Measurements from ENCODE around the gene PRDM11. TPM values are rescaled to one million over a fixed set of nuclear protein-coding genes. Genes with fewer than 3 reads are reported as not detected.

The PRDM11 gene
- polyA plus RNA-seq, 2 donors = 2.5 to 2.6 TPM

- Histone ChIP-seq H3K9me3 (ENCODE audit: control insufficient read depth in 2 of 2, insufficient read depth in 1 of 2, low read depth in 1 of 2, low read length in 1 of 2) (no peaks in the 10 kb centered on the region), H3K36me3 (ENCODE audit: control insufficient read depth in 2 of 2, insufficient read depth in 2 of 2, low read length in 1 of 2) (no peaks in the 10 kb centered on the region), H3K27ac (ENCODE audit: low read depth in 2 of 2, low read length in 1 of 2) (no peak overlapping the region), H3K4me1 (ENCODE audit: control insufficient read depth in 2 of 2, insufficient read depth in 2 of 2, low read length in 1 of 2) (no peaks in the 10 kb centered on the region), H3K27me3 (ENCODE audit: control insufficient read depth in 1 of 2, insufficient read depth in 2 of 2, low read length in 2 of 2) (no peaks in the 10 kb centered on the region), H3K4me3 (ENCODE audit: low read depth in 1 of 2, low read length in 2 of 2) (no peak overlapping the region)
- 71 to 77% methylated on average over 14 of the region's 14 CpGs for WGBS, 2 donors
Measured at GRCh38 chr11:45233804-45234170, 87.3 kb downstream of the PRDM11 start.

- no peaks in the 10 kb centered on the region for H3K4me1 ChIP-seq (ENCODE audit: control insufficient read depth in 2 of 2, insufficient read depth in 2 of 2, low read length in 1 of 2)
- H3K4me3 ChIP-seq (ENCODE audit: low read depth in 1 of 2, low read length in 2 of 2) = no peak overlapping the region
- no peaks in the 10 kb centered on the region for H3K36me3 ChIP-seq (ENCODE audit: control insufficient read depth in 2 of 2, insufficient read depth in 2 of 2, low read length in 1 of 2)
- no peak overlapping the region for H3K27ac ChIP-seq (ENCODE audit: low read depth in 2 of 2, low read length in 1 of 2)
- H3K9me3 ChIP-seq (ENCODE audit: control insufficient read depth in 2 of 2, insufficient read depth in 1 of 2, low read depth in 1 of 2, low read length in 1 of 2) = no peaks in the 10 kb centered on the region
- H3K27me3 ChIP-seq (ENCODE audit: control insufficient read depth in 1 of 2, insufficient read depth in 2 of 2, low read length in 2 of 2) = no peaks in the 10 kb centered on the region
- 91% methylated on average over 15 of the region's 15 CpGs for WGBS, 2 donors
Measured at GRCh38 chr11:45234306-45235006, 88.0 kb downstream of the PRDM11 start.

- Histone ChIP-seq H3K36me3 (ENCODE audit: control insufficient read depth in 2 of 2, insufficient read depth in 2 of 2, low read length in 1 of 2) (no peaks in the 10 kb centered on the region), H3K4me1 (ENCODE audit: control insufficient read depth in 2 of 2, insufficient read depth in 2 of 2, low read length in 1 of 2) (no peaks in the 10 kb centered on the region), H3K27ac (ENCODE audit: low read depth in 2 of 2, low read length in 1 of 2) (no peak overlapping the region), H3K4me3 (ENCODE audit: low read depth in 1 of 2, low read length in 2 of 2) (no peak overlapping the region), H3K9me3 (ENCODE audit: control insufficient read depth in 2 of 2, insufficient read depth in 1 of 2, low read depth in 1 of 2, low read length in 1 of 2) (no peaks in the 10 kb centered on the region), H3K27me3 (ENCODE audit: control insufficient read depth in 1 of 2, insufficient read depth in 2 of 2, low read length in 2 of 2) (no peaks in the 10 kb centered on the region)
- WGBS, 2 donors = 35 to 47% methylated on average over 4 of the region's 4 CpGs
Measured at GRCh38 chr11:45237711-45238315, 91.4 kb downstream of the PRDM11 start.

GRCh38 chr11:45238724-45239123, 92.3 kb downstream of the PRDM11 start:
- Histone ChIP-seq H3K27ac (ENCODE audit: low read depth in 2 of 2, low read length in 1 of 2) (no peak overlapping the region), H3K4me1 (ENCODE audit: control insufficient read depth in 2 of 2, insufficient read depth in 2 of 2, low read length in 1 of 2) (no peaks in the 10 kb centered on the region), H3K36me3 (ENCODE audit: control insufficient read depth in 2 of 2, insufficient read depth in 2 of 2, low read length in 1 of 2) (no peaks in the 10 kb centered on the region), H3K4me3 (ENCODE audit: low read depth in 1 of 2, low read length in 2 of 2) (no peak overlapping the region), H3K27me3 (ENCODE audit: control insufficient read depth in 1 of 2, insufficient read depth in 2 of 2, low read length in 2 of 2) (no peaks in the 10 kb centered on the region), H3K9me3 (ENCODE audit: control insufficient read depth in 2 of 2, insufficient read depth in 1 of 2, low read depth in 1 of 2, low read length in 1 of 2) (no peaks in the 10 kb centered on the region)
- 68% methylated on average over 3 of the region's 3 CpGs for WGBS, 2 donors

GRCh38 chr11:45239733-45240132, 93.3 kb downstream of the PRDM11 start:
- Histone ChIP-seq H3K4me1 (ENCODE audit: control insufficient read depth in 2 of 2, insufficient read depth in 2 of 2, low read length in 1 of 2) (no peaks in the 10 kb centered on the region), H3K27ac (ENCODE audit: low read depth in 2 of 2, low read length in 1 of 2) (no peak overlapping the region), H3K36me3 (ENCODE audit: control insufficient read depth in 2 of 2, insufficient read depth in 2 of 2, low read length in 1 of 2) (no peaks in the 10 kb centered on the region), H3K27me3 (ENCODE audit: control insufficient read depth in 1 of 2, insufficient read depth in 2 of 2, low read length in 2 of 2) (no peaks in the 10 kb centered on the region), H3K9me3 (ENCODE audit: control insufficient read depth in 2 of 2, insufficient read depth in 1 of 2, low read depth in 1 of 2, low read length in 1 of 2) (no peaks in the 10 kb centered on the region), H3K4me3 (ENCODE audit: low read depth in 1 of 2, low read length in 2 of 2) (no peak overlapping the region)
- 93 to 97% methylated on average over 1 of the region's 1 CpG for WGBS, 2 donors

GRCh38 chr11:45243967-45244366, 97.5 kb downstream of the PRDM11 start:
- Histone ChIP-seq H3K36me3 (ENCODE audit: control insufficient read depth in 2 of 2, insufficient read depth in 2 of 2, low read length in 1 of 2) (no peaks in the 10 kb centered on the region), H3K27me3 (ENCODE audit: control insufficient read depth in 1 of 2, insufficient read depth in 2 of 2, low read length in 2 of 2) (no peaks in the 10 kb centered on the region), H3K4me3 (ENCODE audit: low read depth in 1 of 2, low read length in 2 of 2) (no peak overlapping the region), H3K4me1 (ENCODE audit: control insufficient read depth in 2 of 2, insufficient read depth in 2 of 2, low read length in 1 of 2) (no peaks in the 10 kb centered on the region), H3K27ac (ENCODE audit: low read depth in 2 of 2, low read length in 1 of 2) (no peak overlapping the region), H3K9me3 (ENCODE audit: control insufficient read depth in 2 of 2, insufficient read depth in 1 of 2, low read depth in 1 of 2, low read length in 1 of 2) (no peaks in the 10 kb centered on the region)
- WGBS, 2 donors = 82% methylated on average over 12 of the region's 12 CpGs

GRCh38 chr11:45245218-45246045, 99.0 kb downstream of the PRDM11 start:
- Histone ChIP-seq H3K27ac (ENCODE audit: low read depth in 2 of 2, low read length in 1 of 2) (no peak overlapping the region), H3K27me3 (ENCODE audit: control insufficient read depth in 1 of 2, insufficient read depth in 2 of 2, low read length in 2 of 2) (no peaks in the 10 kb centered on the region), H3K9me3 (ENCODE audit: control insufficient read depth in 2 of 2, insufficient read depth in 1 of 2, low read depth in 1 of 2, low read length in 1 of 2) (no peaks in the 10 kb centered on the region), H3K36me3 (ENCODE audit: control insufficient read depth in 2 of 2, insufficient read depth in 2 of 2, low read length in 1 of 2) (no peaks in the 10 kb centered on the region), H3K4me3 (ENCODE audit: low read depth in 1 of 2, low read length in 2 of 2) (no peak overlapping the region), H3K4me1 (ENCODE audit: control insufficient read depth in 2 of 2, insufficient read depth in 2 of 2, low read length in 1 of 2) (no peaks in the 10 kb centered on the region)
- 78 to 79% methylated on average over 8 of the region's 8 CpGs for WGBS, 2 donors

GRCh38 chr11:45246241-45246640, 99.8 kb downstream of the PRDM11 start:
- WGBS, 2 donors = 91 to 92% methylated on average over 8 of the region's 8 CpGs

GRCh38 chr11:45247433-45247832, 101.0 kb downstream of the PRDM11 start:
- WGBS, 2 donors = 36 to 42% methylated on average over 2 of the region's 2 CpGs
- H3K27ac ChIP-seq (ENCODE audit: low read depth in 2 of 2, low read length in 1 of 2) = no peak overlapping the region
- no peaks in the 10 kb centered on the region for H3K4me1 ChIP-seq (ENCODE audit: control insufficient read depth in 2 of 2, insufficient read depth in 2 of 2, low read length in 1 of 2)
- H3K9me3 ChIP-seq (ENCODE audit: control insufficient read depth in 2 of 2, insufficient read depth in 1 of 2, low read depth in 1 of 2, low read length in 1 of 2) = no peaks in the 10 kb centered on the region
- no peaks in the 10 kb centered on the region for H3K27me3 ChIP-seq (ENCODE audit: control insufficient read depth in 1 of 2, insufficient read depth in 2 of 2, low read length in 2 of 2)
- no peak overlapping the region for H3K4me3 ChIP-seq (ENCODE audit: low read depth in 1 of 2, low read length in 2 of 2)
- H3K36me3 ChIP-seq (ENCODE audit: control insufficient read depth in 2 of 2, insufficient read depth in 2 of 2, low read length in 1 of 2) = no peaks in the 10 kb centered on the region

More at GRCh38 chr11:45246241-45246640, 99.8 kb downstream of the PRDM11 start:
- Histone ChIP-seq H3K27me3 (ENCODE audit: control insufficient read depth in 1 of 2, insufficient read depth in 2 of 2, low read length in 2 of 2) (no peaks in the 10 kb centered on the region), H3K4me3 (ENCODE audit: low read depth in 1 of 2, low read length in 2 of 2) (no peak overlapping the region), H3K27ac (ENCODE audit: low read depth in 2 of 2, low read length in 1 of 2) (no peak overlapping the region), H3K9me3 (ENCODE audit: control insufficient read depth in 2 of 2, insufficient read depth in 1 of 2, low read depth in 1 of 2, low read length in 1 of 2) (no peaks in the 10 kb centered on the region), H3K4me1 (ENCODE audit: control insufficient read depth in 2 of 2, insufficient read depth in 2 of 2, low read length in 1 of 2) (no peaks in the 10 kb centered on the region), H3K36me3 (ENCODE audit: control insufficient read depth in 2 of 2, insufficient read depth in 2 of 2, low read length in 1 of 2) (no peaks in the 10 kb centered on the region)

Data from esophagus (tissue), 2 donors.